Hematopoietic multipotent progenitor cell treated with erythropoietin and hydrocortisone succinate and interleukin-3 and kit ligand, for 6 days (in vitro differentiated cells): ENCODE measurements around the gene SS18L1.

Experiments
- DNase-seq: peaks from one replicate; pipeline ENCODE4 v3.0.0-alpha.2; 2015

SS18L1 gene

GRCh38 chr20:62200491-62201172 is 57.1 kb downstream of the SS18L1 start:
- DNase-seq: no peak

DNA sequence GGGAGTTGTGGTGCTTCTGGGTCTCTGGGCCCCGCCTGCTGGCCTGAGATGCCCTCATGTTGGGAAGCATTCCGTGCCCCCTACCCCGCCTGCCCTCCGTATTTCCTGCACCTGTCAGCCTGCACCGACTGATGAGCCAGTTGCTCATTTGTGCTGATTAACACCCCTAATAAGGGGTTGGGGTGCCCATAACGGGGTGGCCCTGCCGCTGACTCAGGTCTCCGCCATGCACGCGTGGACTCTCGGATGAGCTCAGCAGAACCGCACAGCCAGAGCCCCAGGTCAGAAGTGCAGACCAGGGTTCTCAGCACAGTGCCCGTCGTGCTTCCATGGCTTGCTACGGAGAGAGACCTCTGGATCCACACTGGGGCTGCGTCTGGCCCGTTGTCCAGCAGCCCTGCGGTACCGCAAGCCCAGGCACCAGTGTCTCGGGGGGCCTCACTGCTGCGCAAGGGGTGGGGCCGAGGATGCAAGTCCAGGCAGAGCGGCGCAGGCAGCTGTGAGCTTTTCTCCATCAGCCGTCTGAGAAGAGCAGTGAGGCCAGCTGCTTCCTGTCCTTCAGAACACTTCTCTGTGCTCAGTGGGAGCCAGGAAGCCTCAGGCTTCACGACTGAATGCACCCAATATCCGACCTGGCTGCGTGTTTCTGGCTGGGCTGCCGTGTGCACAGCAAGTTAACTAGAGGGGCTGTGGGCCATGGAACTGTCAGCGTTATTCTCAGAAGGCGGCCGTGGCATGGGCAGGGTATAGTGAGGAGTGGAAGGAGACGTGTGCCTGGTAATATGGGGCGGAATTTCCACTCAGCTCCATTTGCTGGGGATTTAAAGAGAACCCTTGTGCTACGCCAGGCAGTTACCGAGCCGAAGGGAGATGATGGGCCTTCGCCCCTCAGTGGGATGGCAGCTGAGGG is 57.9 kb downstream of the SS18L1 start:
- no peak for DNase-seq

- no peak for DNase-seq
Measured at GRCh38 chr20:62202083-62202395, 58.5 kb downstream of the SS18L1 start.

DNA sequence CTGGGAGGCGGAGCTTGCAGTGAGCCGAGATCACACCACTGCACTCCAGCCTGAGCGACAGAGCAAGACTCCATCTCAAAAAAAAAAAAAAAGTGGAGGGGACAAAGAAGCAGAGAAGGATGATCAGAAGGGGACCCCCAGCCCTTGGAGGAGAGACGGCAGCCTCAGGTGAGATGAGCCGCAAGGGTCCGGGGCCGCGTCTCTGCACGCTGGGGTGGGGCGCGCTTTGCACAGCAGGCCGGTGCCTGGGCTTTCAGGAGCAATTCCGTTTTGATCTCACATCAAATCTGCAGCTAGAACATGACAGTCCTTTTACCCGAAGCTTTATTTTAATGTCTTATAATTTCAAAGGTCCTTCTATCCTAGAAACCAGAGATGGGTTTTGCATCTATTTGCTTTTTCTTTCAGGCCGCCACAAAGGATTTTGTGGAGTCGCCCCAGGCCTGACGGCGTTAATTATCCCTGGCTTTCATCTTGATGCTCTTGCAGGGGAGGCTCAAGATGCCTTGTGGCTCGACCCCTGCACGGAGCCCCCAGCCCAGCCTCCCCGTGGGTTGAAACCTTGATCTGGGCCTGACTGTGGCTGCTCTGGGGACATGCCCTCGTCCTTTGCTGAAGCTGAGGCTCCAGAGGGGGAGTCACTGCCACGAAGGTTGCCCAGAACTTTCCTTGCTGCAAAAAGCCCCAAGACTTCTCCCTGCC is 59.3 kb downstream of the SS18L1 start:
- DNase-seq: no peak

DNA sequence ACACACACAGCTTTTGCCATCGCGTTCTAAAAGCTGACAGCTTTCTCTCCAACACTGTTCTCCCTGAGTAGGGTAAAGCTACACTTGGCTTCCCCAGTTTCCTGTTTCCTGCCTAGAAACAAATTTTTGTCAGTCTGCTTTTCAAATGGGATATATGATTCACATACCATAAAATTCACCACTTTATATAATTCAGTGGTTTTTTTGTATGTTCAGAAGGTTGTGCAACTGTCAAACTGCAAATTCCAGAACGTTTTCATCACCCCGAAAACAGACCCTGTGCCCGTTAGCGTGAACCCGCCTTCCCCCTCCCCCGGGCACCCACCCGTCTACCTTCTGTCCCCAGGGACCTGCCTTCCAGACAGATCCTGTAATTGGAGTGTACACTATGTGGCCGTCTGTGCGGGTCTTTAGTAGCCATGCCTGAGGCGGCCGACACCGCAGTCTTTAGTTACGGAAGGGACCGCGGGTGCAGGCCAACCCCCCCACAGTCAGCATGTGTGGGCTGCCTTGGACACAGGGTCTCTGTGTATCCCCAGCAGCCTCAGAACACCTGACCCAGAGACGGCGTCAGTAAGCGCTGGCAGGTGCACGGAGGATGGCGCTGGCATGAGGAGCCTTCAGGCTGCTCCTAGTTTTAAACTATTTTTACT is 59.9 kb downstream of the SS18L1 start:
- DNase-seq: no peak

DNA sequence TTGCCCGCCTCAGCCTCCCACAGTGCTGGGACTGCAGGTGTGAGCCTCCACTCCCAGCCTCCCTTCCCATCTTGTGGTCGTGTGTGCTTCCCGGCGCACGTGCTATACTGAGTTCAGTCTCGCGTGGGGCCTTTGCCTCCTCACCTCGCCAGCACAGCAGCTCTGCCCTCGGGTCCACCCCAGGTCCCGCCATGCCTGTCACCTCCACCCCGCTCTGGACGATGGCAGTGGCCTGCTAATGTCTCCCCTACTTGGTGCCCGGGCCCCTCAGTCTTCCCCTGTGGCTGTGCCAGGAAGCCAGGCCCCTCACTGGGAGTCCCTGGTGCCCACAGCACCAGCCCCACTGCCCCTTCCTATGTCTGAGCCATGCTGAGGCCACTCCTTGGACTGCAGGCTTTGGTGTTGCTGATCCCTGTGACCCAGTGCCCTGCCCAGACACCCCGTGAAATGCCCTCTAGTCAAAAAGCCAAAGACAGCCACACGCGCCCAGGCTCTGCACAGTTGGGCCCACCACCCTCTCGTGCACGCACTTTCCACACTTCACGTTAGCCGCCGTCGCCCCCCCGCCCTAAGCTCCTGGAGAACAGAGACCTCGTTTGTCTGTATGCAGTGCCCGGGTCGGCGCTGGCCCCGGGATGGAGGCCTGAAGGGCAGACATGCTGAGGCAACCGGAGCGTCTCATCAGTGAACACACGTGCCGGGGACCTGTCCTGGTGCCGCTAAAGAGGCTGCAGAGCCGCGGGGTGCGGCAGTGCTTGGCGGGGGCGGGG is 62.2 kb downstream of the SS18L1 start:
- DNase-seq: no peak

GRCh38 chr20:62206388-62206775 is 62.8 kb downstream of the SS18L1 start:
- no peak for DNase-seq

DNA sequence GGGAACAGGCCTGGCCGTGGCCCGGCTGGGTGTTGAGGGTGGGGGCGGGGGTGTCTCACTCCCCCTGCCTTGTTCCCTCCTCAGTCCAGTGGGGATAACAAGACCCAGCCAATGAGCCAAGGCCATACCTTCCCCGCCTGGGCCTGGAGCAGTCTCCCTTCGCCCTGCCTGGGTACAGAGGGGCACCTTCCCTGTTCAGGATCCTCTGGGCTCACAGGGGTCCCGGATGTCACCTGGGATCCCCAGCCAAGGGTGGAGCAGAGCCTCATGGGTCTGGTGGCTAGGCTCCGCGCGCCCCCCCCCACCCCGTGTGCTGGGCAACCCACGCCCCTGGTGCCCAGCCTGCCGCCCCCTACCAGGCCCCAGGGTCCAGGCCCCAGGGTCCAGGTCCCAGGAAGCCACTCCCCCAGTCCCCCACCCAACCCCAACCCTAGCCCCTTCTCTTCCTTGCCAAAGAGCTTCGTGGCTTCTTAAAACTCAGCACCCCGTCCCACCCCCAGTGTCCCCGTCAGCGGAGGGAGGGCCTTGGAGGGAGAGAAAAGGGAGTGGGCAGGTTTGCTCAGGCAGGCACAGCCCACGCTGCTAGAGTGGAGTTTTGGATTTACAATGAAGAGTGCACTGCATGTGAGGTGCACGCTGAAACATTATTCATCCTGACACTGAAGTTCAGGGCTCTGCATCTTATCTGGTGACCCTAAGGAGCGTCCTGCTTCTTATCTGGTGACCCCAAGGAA is 64.7 kb downstream of the SS18L1 start:
- no peak for DNase-seq

GRCh38 chr20:62208795-62209755 is 65.5 kb downstream of the SS18L1 start:
- no peak for DNase-seq

- DNase-seq: no peak
Measured at GRCh38 chr20:62209850-62210495, 66.4 kb downstream of the SS18L1 start.

- no peak for DNase-seq
Measured at GRCh38 chr20:62210496-62210855, 66.9 kb downstream of the SS18L1 start.

GRCh38 chr20:62211216-62211615 is 67.6 kb downstream of the SS18L1 start:
- no peak for DNase-seq

DNA sequence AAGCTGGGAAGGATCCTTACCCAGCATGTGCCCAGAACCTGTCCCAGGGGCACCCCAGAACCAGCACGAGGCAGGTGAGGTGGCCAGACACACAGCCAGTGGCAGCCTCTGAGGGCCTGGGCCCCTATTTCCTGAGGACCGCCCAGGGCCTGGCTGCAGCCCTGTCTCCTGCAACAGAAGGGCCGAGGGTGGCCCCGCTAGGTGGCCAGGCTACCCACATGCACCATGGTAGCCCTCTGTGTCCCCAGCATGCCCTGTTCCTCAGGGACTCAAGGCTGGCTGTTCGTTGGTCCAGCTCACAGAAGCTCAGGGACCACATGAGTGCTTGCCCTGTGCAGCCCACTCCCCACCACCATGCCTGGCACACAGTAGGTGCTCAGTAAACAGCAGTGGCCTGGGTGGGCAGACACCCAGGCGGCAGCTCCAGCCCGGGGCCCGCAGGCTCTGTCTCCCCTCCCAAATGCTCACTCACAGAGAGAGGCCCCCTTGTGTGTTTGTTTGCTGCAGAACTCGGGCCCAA is 68.3 kb downstream of the SS18L1 start:
- DNase-seq: no peak

DNA sequence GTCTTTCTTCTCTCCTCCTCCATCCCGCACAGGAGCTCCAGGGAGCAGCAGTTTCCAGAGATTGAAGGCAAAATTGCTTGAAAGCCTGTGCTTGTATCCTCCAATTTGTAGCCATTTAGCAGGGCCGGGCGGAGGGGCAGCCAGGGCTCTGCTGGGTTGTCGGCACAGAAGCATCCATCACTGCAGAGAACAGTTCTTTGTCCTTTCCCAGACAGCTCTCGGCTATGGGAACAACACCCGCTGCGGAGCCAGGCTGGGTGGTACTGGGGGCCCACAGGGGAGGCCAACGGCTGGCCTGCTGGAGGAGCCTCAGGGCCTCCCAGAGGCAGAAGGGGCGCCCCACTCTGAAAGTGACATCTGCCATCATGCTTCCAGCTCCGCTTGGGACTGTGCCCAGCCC is 68.7 kb downstream of the SS18L1 start:
- DNase-seq: no peak

- no peak for DNase-seq
Measured at GRCh38 chr20:62214067-62214466, 70.5 kb downstream of the SS18L1 start.

GRCh38 chr20:62215020-62215990 is 71.7 kb downstream of the SS18L1 start:
- no peak for DNase-seq

DNA sequence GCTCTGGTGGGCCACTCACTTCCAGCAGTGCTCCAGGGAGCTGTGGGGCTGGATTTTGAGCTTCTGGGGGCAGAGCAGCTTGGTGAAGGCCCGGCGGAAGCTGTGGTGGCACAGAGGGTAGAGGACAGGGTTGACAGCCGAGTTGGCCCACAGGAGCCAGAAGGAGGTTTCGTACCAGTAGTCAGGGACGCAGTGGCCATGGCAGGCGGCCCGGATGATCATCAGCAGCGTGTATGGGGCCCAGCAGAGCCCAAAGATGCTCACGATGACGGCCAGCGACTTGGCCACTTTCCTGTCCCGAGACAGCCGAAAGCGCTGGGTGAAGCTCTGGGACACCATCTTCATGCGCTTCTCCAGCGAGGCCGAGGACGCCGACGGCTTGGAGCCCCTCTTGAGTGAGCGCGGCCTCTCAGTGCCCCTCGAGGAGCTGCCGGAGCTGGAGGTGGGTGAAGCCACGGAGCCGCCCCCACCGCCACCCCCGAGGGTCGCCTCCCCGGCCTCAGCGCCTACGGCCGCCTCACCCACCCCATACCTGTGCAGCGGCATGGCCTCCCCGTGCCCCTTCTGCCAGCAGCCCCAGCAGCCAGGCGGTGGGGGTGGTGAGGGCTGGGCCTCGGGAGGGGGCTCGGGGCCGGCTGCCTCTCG is 72.5 kb downstream of the SS18L1 start:
- no peak for DNase-seq
